GM23248 (cell line): Measurements from ENCODE around the gene COL18A1. TPM values are rescaled to one million over a fixed set of nuclear protein-coding genes. Genes with fewer than 3 reads are reported as not detected.

ENCODE experiments used
- DNase-seq: peaks from one replicate; pipeline ENCODE4 v3.0.0-alpha.2; 2015
- H2AFZ ChIP-seq: fragments of 200-600 bp; sonication (generic); 2 replicates; pipeline ENCODE4 v1.6.1; 2016; ENCODE audit warnings: antibody characterized with exemption
- H3F3A ChIP-seq: fragments of 200-600 bp; sonication (generic); 2 replicates; pipeline ENCODE4 v1.6.1; 2016; ENCODE audit warnings: mild to moderate bottlenecking, antibody characterized with exemption, mixed run types; ENCODE audit not compliant: insufficient read depth
- H3K27ac ChIP-seq: fragments of 200-600 bp; sonication (generic); 2 replicates; pipeline ENCODE4 v1.5.1; 2016; ENCODE audit warnings: mild to moderate bottlenecking
- H3K27me3 ChIP-seq: fragments of 200-600 bp; sonication (generic); replicated peaks from 2 replicates; pipeline ENCODE4 v1.6.1; 2016; ENCODE audit warnings: mild to moderate bottlenecking; ENCODE audit not compliant: insufficient read depth
- H3K36me3 ChIP-seq: fragments of 200-600 bp; sonication (generic); 2 replicates; pipeline ENCODE4 v1.6.1; 2016; ENCODE audit warnings: low read depth, mild to moderate bottlenecking
- H3K4me1 ChIP-seq: fragments of 200-600 bp; sonication (generic); 2 replicates; pipeline ENCODE4 v1.6.1; 2016; ENCODE audit warnings: mild to moderate bottlenecking; ENCODE audit not compliant: insufficient read depth
- H3K4me2 ChIP-seq: fragments of 200-600 bp; sonication (generic); one replicate; pipeline ENCODE4 v1.6.1; 2016; ENCODE audit warnings: mild to moderate bottlenecking; ENCODE audit not compliant: unreplicated experiment
- H3K4me3 ChIP-seq: fragments of 200-600 bp; sonication (generic); 2 replicates; pipeline ENCODE4 v1.5.1; 2016; ENCODE audit warnings: mild to moderate bottlenecking
- H3K79me2 ChIP-seq: fragments of 200-600 bp; sonication (generic); 2 replicates; pipeline ENCODE4 v1.6.1; 2016; ENCODE audit warnings: mild to moderate bottlenecking; ENCODE audit not compliant: insufficient read depth
- H3K9ac ChIP-seq: fragments of 200-600 bp; sonication (generic); 2 replicates; pipeline ENCODE4 v1.6.1; 2016; ENCODE audit warnings: mild to moderate bottlenecking
- H3K9me2 ChIP-seq: fragments of 200-600 bp; sonication (generic); 2 replicates; pipeline ENCODE4 v1.6.1; 2016; ENCODE audit warnings: mixed run types, mild to moderate bottlenecking, moderate library complexity; ENCODE audit not compliant: insufficient read depth
- H3K9me3 ChIP-seq: fragments of 200-600 bp; sonication (generic); one replicate; pipeline ENCODE4 v1.6.1; 2017; ENCODE audit warnings: low read depth
- H4K20me1 ChIP-seq: fragments of 200-600 bp; sonication (generic); 2 replicates; pipeline ENCODE4 v1.6.0; 2016; ENCODE audit not compliant: insufficient read depth
- EZH2 ChIP-seq: fragments of 200-600 bp; sonication (generic); IDR thresholded peaks from 2 replicates; pipeline ENCODE4 v1.6.1; 2018; ENCODE audit warnings: antibody characterized with exemption, mild to moderate bottlenecking; ENCODE audit not compliant: insufficient read depth, poor library complexity, severe bottlenecking
- EZH2phosphoT487 ChIP-seq: fragments of 200-600 bp; sonication (generic); IDR thresholded peaks from 2 replicates; pipeline ENCODE4 v1.6.1; 2018; ENCODE audit warnings: antibody characterized with exemption, moderate library complexity, mild to moderate bottlenecking, low read depth; ENCODE audit not compliant: insufficient read depth
- WGBS, 2 experiments: methylation state at CpG; one replicate each; pipeline ENCODE4 v1.1.6; 2015 to 2017; ENCODE audit warnings: low lambda C conversion rate in 2 of 2, low coverage in 1 of 2; ENCODE audit errors: missing lambda C conversion rate in 2 of 2; 5-methylcytosine and 5-hydroxymethylcytosine counted together
- in situ Hi-C: fragments of 300-500 bp; cut with MboI; formaldehyde crosslinking; loops from 2 replicates; pipeline ENCODE4 v1.15.0; 2020
- polyA plus RNA-seq: library from polyadenylated mRNA; unstranded; fragments of >200 nt; fragmentation: Nextera tagmentation; extraction: Ambion mirVana; gene quantifications from 2 replicates; pipeline ENCODE4 v1.2.1, GENCODE V29; 2016
- total RNA-seq: library from RNA; depleted of rRNA; stranded (reverse); fragments of >200 nt; shearing (Covaris generic); gene quantifications from 2 replicates; pipeline ENCODE4 v1.2.3, GENCODE V29; 2014

COL18A1 gene
- total and polyA plus RNA-seq, 2 experiments from 2014 or later, result 1.7 to 30.5 TPM

GRCh38 chr21:45482899-45483821 lies 78.2 kb downstream of the COL18A1 start:
- H3K27me3 ChIP-seq, result no peaks in the 10 kb centered on the region

GRCh38 chr21:45484318-45484717 lies 79.4 kb downstream of the COL18A1 start:
- H3K27ac ChIP-seq, result no peak overlapping the region
- no peaks in the 10 kb centered on the region for H3K4me1 ChIP-seq
- no peaks in the 10 kb centered on the region for H3F3A ChIP-seq
- DNase-seq, result no peak
- no peak overlapping the region for H3K4me2 ChIP-seq
- no peaks in the 10 kb centered on the region for H3K36me3 ChIP-seq
- no peaks in the 10 kb centered on the region for H3K27me3 ChIP-seq
- H3K9ac ChIP-seq, result no peak overlapping the region
- H3K79me2 ChIP-seq, result no peaks in the 10 kb centered on the region
- H3K9me3 ChIP-seq, result no peaks in the 10 kb centered on the region
- no peaks in the 10 kb centered on the region for H4K20me1 ChIP-seq
- in situ Hi-C loops, result no loop called here
- 82% methylated on average over 6 of the region's 6 CpGs for WGBS, 2 experiments
- H3K4me3 ChIP-seq, result no peak overlapping the region
- H2AFZ ChIP-seq, result no peak overlapping the region
- TF ChIP-seq EZH2, result no peak
- no peak for TF ChIP-seq EZH2phosphoT487
- H3K9me2 ChIP-seq, result no peaks in the 10 kb centered on the region

More at GRCh38 chr21:45482899-45483821, 78.2 kb downstream of the COL18A1 start:
- Histone ChIP-seq H3K9ac (no peak overlapping the region), H4K20me1 (no peaks in the 10 kb centered on the region), H3K9me3 (no peaks in the 10 kb centered on the region), H3K4me3 (no peak overlapping the region), H3K27ac (no peak overlapping the region), H3K4me2 (no peak overlapping the region), H3K79me2 (no peaks in the 10 kb centered on the region), H2AFZ (no peak overlapping the region), H3K9me2 (no peaks in the 10 kb centered on the region), H3K36me3 (no peaks in the 10 kb centered on the region), H3F3A (no peaks in the 10 kb centered on the region), H3K4me1 (no peaks in the 10 kb centered on the region)
- in situ Hi-C loops, result no loop called here
- no peak for DNase-seq
- WGBS, 2 experiments, result 87 to 90% methylated on average over 34 to 40 of the region's 40 CpGs
- no peak for TF ChIP-seq EZH2
- no peak for TF ChIP-seq EZH2phosphoT487

- WGBS, 2 experiments, result 79 to 80% methylated on average over 20 to 25 of the region's 25 CpGs
- Histone ChIP-seq H3K4me3 (no peak overlapping the region), H3F3A (no peaks in the 10 kb centered on the region), H3K9ac (no peak overlapping the region), H3K9me2 (no peaks in the 10 kb centered on the region), H3K4me1 (no peaks in the 10 kb centered on the region), H3K9me3 (no peaks in the 10 kb centered on the region), H3K27ac (no peak overlapping the region), H2AFZ (no peak overlapping the region), H4K20me1 (no peaks in the 10 kb centered on the region), H3K27me3 (no peaks in the 10 kb centered on the region), H3K4me2 (no peak overlapping the region), H3K36me3 (no peaks in the 10 kb centered on the region), H3K79me2 (no peaks in the 10 kb centered on the region)
- in situ Hi-C loops, result no loop called here
- TF ChIP-seq EZH2phosphoT487 (no peak), EZH2 (no peak)
- DNase-seq, result no peak
These were observed 80.9 kb downstream of the COL18A1 start for GRCh38 chr21:45485686-45486442.

- Histone ChIP-seq H3K9me2 (no peaks in the 10 kb centered on the region), H3K4me1 (no peaks in the 10 kb centered on the region), H3K36me3 (no peaks in the 10 kb centered on the region), H3F3A (no peaks in the 10 kb centered on the region), H4K20me1 (no peaks in the 10 kb centered on the region), H3K4me3 (no peak overlapping the region), H3K79me2 (no peaks in the 10 kb centered on the region), H3K27ac (no peak overlapping the region), H2AFZ (no peak overlapping the region), H3K9ac (no peak overlapping the region), H3K4me2 (no peak overlapping the region), H3K9me3 (no peaks in the 10 kb centered on the region), H3K27me3 (no peaks in the 10 kb centered on the region)
- no peak for DNase-seq
- TF ChIP-seq EZH2phosphoT487 (no peak), EZH2 (no peak)
- WGBS, 2 experiments, result 86 to 87% methylated on average over 22 to 26 of the region's 29 CpGs
- in situ Hi-C loops, result no loop called here
These were observed 81.6 kb downstream of the COL18A1 start for GRCh38 chr21:45486443-45487160.
